Mucosa of descending colon (tissue), 3 donors: ENCODE measurements around the gene AOAH. TPM values are rescaled to one million over a fixed set of nuclear protein-coding genes. Genes with fewer than 3 reads are reported as not detected.

Source experiments
- ATAC-seq: fragments of 200-7000 bp; cut with Tn5 transposase; one replicate; pipeline ENCODE4 v1.9.1; 2020; ENCODE audit warnings: mild to moderate bottlenecking, moderate library complexity
- DNase-seq, 3 donors: peaks; one replicate each; pipeline ENCODE4 v3.0.0-alpha.2; 2020
- H3K36me3 ChIP-seq: fragments of 200-600 bp; one replicate; pipeline ENCODE4 v1.8.0; 2021; ENCODE audit warnings: low read depth, mild to moderate bottlenecking
- H3K4me1 ChIP-seq: fragments of 200-600 bp; one replicate; pipeline ENCODE4 v1.8.0; 2021; ENCODE audit warnings: low read depth, mild to moderate bottlenecking
- H3K4me3 ChIP-seq: fragments of 200-600 bp; one replicate; pipeline ENCODE4 v1.8.0; 2021; ENCODE audit warnings: mild to moderate bottlenecking
- H3K9me3 ChIP-seq: fragments of 200-600 bp; one replicate; pipeline ENCODE4 v1.8.0; 2021; ENCODE audit warnings: mild to moderate bottlenecking
- CTCF ChIP-seq: fragments of 200-600 bp; IDR thresholded peaks from one replicate; pipeline ENCODE4 v1.8.0; 2022; ENCODE audit warnings: antibody characterized with exemption, mild to moderate bottlenecking
- intact Hi-C, 2 donors: fragments of 100-400 bp; cut with DNase I in 1 of 2; cut with micrococcal nuclease in 1 of 2; formaldehyde crosslinking; loops; one replicate each; pipeline versions ENCODE4 v1.11.0 to v1.11.1; 2022; cut with DNase I, micrococcal nuclease
- total RNA-seq, 3 donors: library from RNA; stranded (reverse); fragmentation: NEBNext Ultra II Directional in 2 of 3; extraction: Animal tissue kit (Norgen Biotek cat#: 25700) in 2 of 3; gene quantifications; one replicate each; pipeline versions ENCODE4 v1.2.1 to v1.2.4, GENCODE V29; 2021 to 2023
- donor health status: DM: no; HTN: no; CAD: no; lungs with moderate emphysema.
- donor health status: DM: no; HTN: no; CAD: no.
- donor health status: DM: no; HTN: yes; CAD: no.

AOAH gene
- total RNA-seq, 3 donors from 2014 or later: 15.7 to 36.1 (median 28.8) TPM

- Histone ChIP-seq H3K4me1 (peaks cover 6% of the 10 kb centered on the region), H3K4me3 (no peak overlapping the region), H3K36me3 (no peaks in the 10 kb centered on the region), H3K9me3 (no peaks in the 10 kb centered on the region)
- TF ChIP-seq CTCF: no peak
- ATAC-seq: no peak
- intact Hi-C loops: no loop called here
- no peak for DNase-seq
Observed at GRCh38 chr7:36762394-36762793, 38.1 kb upstream of the AOAH start.

- intact Hi-C loops: no loop called here
- no peaks in the 10 kb centered on the region for H3K9me3 ChIP-seq
- TF ChIP-seq CTCF: no peak
- ATAC-seq: peak; percentile 71
- no peak overlapping the region for H3K4me3 ChIP-seq
- peaks cover 6% of the 10 kb centered on the region for H3K4me1 ChIP-seq
- no peaks in the 10 kb centered on the region for H3K36me3 ChIP-seq
- DNase-seq: no peak
Observed at GRCh38 chr7:36761835-36762234, 37.5 kb upstream of the AOAH start.

- no peak overlapping the region for H3K4me3 ChIP-seq
- intact Hi-C loops: no loop called here
- TF ChIP-seq CTCF: no peak
- H3K9me3 ChIP-seq: no peaks in the 10 kb centered on the region
- H3K36me3 ChIP-seq: no peaks in the 10 kb centered on the region
- peak; percentile 85 for ATAC-seq
- DNase-seq: no peak
- peaks cover 6% of the 10 kb centered on the region for H3K4me1 ChIP-seq
Observed at GRCh38 chr7:36760856-36761762, 36.8 kb upstream of the AOAH start.

DNA sequence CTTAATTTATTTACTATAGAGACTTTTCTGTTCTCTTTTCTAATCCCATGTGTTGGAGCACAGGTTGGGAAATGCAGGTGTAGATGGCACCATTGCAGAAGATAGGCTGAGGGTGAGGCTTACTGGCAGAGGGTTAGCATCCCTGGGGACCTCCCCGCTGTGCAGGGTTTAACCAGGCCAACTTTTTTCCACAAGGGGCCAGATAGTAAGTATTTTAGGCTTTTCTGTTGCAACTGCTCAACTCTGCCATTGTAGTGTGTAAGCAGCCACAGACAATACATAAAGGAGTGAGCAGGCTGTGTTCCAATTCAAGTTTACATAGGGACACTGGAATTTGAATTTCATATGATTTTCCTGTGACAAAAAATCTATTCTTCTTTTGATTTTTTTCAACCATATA is 34.6 kb upstream of the AOAH start:
- intact Hi-C loops: no loop called here
- H3K9me3 ChIP-seq: no peaks in the 10 kb centered on the region
- DNase-seq (no peak), ATAC-seq (no peak)
- H3K36me3 ChIP-seq: no peaks in the 10 kb centered on the region
- TF ChIP-seq CTCF: no peak
- H3K4me1 ChIP-seq: peaks cover 6% of the 10 kb centered on the region
- H3K4me3 ChIP-seq: no peak overlapping the region

DNA sequence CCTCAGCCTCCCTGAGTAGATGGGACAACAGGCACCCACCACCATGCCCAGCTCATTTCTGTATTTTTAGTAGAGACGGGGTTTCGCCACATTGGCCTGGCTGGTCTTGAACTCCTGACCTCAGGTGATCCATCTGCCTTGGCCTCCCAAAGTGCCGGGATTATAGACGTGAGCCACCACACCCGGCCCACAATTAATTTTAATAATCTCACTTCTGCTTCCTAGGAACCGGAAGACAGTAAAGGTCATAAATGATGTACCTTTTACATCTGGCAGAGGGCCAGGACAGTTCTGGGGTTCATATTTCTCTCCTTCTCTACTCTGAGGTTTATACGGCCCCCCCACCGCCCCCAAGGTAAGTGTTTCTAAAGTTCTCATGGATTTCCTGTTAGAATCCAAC is 31.2 kb upstream of the AOAH start:
- Histone ChIP-seq H3K9me3 (no peaks in the 10 kb centered on the region), H3K4me3 (no peak overlapping the region), H3K36me3 (no peaks in the 10 kb centered on the region), H3K4me1 (no peaks in the 10 kb centered on the region)
- DNase-seq (no peak), ATAC-seq (no peak)
- intact Hi-C loops: no loop called here
- TF ChIP-seq CTCF: no peak
